ENCODE data around the gene MR1. TPM values are rescaled to one million over a fixed set of nuclear protein-coding genes. Genes with fewer than 3 reads are reported as not detected.
A peak's percentile ranks its signal among the peaks of the same experiment; 100 is the strongest.
"Not testable (repeated sequence)": the region's sequence is repeated elsewhere in the genome, so short reads cannot be mapped to it uniquely, and the experiment has no call there.

Gene MR1
- total RNA-seq, 2 experiments from 2014 or later = 7.9 to 18.3 TPM

DNA sequence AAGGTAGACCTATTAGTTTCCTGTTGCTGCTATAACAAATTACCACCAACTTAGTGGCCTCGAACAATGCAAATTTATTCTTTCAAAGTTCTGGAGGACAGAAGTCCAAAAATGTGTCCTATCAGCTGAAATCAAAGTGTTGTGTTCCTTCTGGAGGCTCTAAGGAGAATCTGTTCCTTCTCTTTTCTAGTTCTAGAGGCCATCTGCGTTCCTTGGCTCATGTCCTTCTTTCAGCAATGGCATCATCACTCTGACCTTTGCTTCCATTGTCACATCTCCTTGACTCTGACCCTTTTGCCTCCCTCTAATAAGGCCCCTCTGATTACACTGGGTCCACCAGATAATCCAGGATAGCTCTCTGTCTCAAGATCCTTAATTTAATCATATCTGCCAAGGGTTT is 1.2 kb upstream of the MR1 start:
- TF ChIP-seq, protein P1, sequence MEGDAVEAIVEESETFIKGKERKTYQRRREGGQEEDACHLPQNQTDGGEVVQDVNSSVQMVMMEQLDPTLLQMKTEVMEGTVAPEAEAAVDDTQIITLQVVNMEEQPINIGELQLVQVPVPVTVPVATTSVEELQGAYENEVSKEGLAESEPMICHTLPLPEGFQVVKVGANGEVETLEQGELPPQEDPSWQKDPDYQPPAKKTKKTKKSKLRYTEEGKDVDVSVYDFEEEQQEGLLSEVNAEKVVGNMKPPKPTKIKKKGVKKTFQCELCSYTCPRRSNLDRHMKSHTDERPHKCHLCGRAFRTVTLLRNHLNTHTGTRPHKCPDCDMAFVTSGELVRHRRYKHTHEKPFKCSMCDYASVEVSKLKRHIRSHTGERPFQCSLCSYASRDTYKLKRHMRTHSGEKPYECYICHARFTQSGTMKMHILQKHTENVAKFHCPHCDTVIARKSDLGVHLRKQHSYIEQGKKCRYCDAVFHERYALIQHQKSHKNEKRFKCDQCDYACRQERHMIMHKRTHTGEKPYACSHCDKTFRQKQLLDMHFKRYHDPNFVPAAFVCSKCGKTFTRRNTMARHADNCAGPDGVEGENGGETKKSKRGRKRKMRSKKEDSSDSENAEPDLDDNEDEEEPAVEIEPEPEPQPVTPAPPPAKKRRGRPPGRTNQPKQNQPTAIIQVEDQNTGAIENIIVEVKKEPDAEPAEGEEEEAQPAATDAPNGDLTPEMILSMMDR (conservative IDR thresholded peaks at IDR 0.05; ENCODE audit: low read length) = no peak
- TF ChIP-seq EZH2phosphoT487 (IDR thresholded peaks at IDR 0.05; ENCODE audit: borderline replicate concordance, low read depth, low read length) = no peak
- Histone ChIP-seq H3K79me2 (ENCODE audit: insufficient read depth, low read depth, low read length) (peaks cover 10% of the 10 kb centered on the region; the same call in 1 of the 2 replicates), H3K9me2 (ENCODE audit: insufficient read depth, low read length) (no peaks in the 10 kb centered on the region), H4K20me1 (ENCODE audit: insufficient read depth, low read length) (no peaks in the 10 kb centered on the region), H3K9me3 (ENCODE audit: low read length) (no peaks in the 10 kb centered on the region), H3K4me2 (ENCODE audit: low read length) (no peak overlapping the region), H3K4me3 (ENCODE audit: low read depth, low read length, poor library complexity, severe bottlenecking) (no peak overlapping the region), H3K36me3 (ENCODE audit: insufficient read depth, low read length) (no peaks in the 10 kb centered on the region), H3K27ac (ENCODE audit: low read depth, low read length, poor library complexity, severe bottlenecking) (no peak overlapping the region), H3K4me1 (ENCODE audit: insufficient read depth, low read length, poor library complexity, severe bottlenecking) (peaks cover 19% of the 10 kb centered on the region), H2AFZ (ENCODE audit: low read length) (peak overlapping the region; percentile 97)
- ChIA-PET POLR2A (interaction anchor here (0.8 to 2.2 kb wide), 7 partner anchors 8 to 58 kb away, joined by 3 to 31 read pairs (median 7); partner anchors contain the start of genes IER5 and STX6), CTCF (ENCODE audit: unreplicated experiment) (interaction anchor here (0.9 to 1.2 kb wide), 2 partner anchors 9 to 109 kb away, joined by 3 read pairs; partner anchors contain the start of gene STX6)
- DNase-seq (ENCODE audit: low spot score) = no peak
- intact Hi-C loops (cut with micrococcal nuclease; ENCODE audit: unreplicated experiment) = no loop called here
- BruUV-seq (replicated peaks) = no TSS peak

DNA sequence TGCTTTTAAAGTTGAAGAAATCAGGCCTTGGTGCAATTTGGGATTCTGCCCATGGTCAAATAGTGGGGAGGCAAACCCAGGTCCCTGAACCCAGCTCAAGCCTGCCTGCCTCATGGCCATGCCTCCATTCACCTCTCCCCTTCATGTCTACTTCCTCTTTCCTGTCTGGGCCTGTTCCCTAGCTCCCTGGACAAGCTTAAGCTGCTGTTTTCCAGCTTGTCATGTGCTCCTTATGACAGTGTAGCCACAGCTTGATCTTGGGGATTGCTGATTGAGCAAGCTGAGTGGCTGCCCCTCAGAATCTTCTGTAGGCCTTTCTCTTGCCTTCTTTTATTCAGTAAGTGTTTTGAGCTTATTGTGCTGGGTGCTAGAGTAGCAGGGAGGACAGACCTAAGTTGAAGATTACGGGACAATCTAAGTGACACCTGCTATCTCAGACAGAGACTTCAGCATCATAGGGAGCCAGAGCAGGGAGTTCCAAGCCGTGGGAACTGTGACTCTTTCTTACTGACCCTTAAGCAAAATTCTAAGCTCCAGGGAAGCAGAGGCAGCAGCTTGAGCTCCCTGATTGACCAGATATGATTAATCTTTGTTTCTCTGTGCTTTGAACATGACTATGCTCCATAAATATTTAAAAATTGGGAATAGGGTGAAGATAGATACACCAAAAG is 520 bp upstream of the MR1 start:
- peak overlapping the region; percentile 53 for H3K27ac ChIP-seq (ENCODE audit: low read depth, low read length, poor library complexity, severe bottlenecking)
- no peak for TF ChIP-seq EZH2phosphoT487 (IDR thresholded peaks at IDR 0.05; ENCODE audit: borderline replicate concordance, low read depth, low read length)
- TF ChIP-seq, protein P1 (conservative IDR thresholded peaks at IDR 0.05; ENCODE audit: low read length) = no peak
- peaks cover 19% of the 10 kb centered on the region for H3K4me1 ChIP-seq (ENCODE audit: insufficient read depth, low read length, poor library complexity, severe bottlenecking)
- H3K79me2 ChIP-seq (ENCODE audit: insufficient read depth, low read depth, low read length) = peaks cover 10% of the 10 kb centered on the region; the same call in 1 of the 2 replicates
- H2AFZ ChIP-seq (ENCODE audit: low read length) = peak overlapping the region; percentile 97
- no peaks in the 10 kb centered on the region for H3K9me2 ChIP-seq (ENCODE audit: insufficient read depth, low read length)
- peak overlapping the region; percentile 84 for H3K4me2 ChIP-seq (ENCODE audit: low read length)
- H3K36me3 ChIP-seq (ENCODE audit: insufficient read depth, low read length) = no peaks in the 10 kb centered on the region
- ChIA-PET POLR2A (interaction anchor here (0.7 to 2.2 kb wide), 16 partner anchors 8 to 534 kb away, joined by 3 to 31 read pairs (median 3); partner anchors contain the start of genes ACBD6, IER5 and STX6), CTCF (ENCODE audit: unreplicated experiment) (interaction anchor here (0.5 to 1.2 kb wide), 7 partner anchors 9 to 109 kb away, joined by 3 read pairs; partner anchors contain the start of gene STX6)
- intact Hi-C loops (cut with micrococcal nuclease; ENCODE audit: unreplicated experiment) = loop anchor here (1.0 kb wide), 1 partner anchor 401 kb away; the partner anchor contains the start of gene XPR1
- H4K20me1 ChIP-seq (ENCODE audit: insufficient read depth, low read length) = no peaks in the 10 kb centered on the region
- H3K4me3 ChIP-seq (ENCODE audit: low read depth, low read length, poor library complexity, severe bottlenecking) = peak overlapping the region; percentile 81
- peak; percentile 63 for DNase-seq (ENCODE audit: low spot score)
- H3K9me3 ChIP-seq (ENCODE audit: low read length) = no peaks in the 10 kb centered on the region
- BruUV-seq (replicated peaks) = TSS peak; percentile 88

DNA sequence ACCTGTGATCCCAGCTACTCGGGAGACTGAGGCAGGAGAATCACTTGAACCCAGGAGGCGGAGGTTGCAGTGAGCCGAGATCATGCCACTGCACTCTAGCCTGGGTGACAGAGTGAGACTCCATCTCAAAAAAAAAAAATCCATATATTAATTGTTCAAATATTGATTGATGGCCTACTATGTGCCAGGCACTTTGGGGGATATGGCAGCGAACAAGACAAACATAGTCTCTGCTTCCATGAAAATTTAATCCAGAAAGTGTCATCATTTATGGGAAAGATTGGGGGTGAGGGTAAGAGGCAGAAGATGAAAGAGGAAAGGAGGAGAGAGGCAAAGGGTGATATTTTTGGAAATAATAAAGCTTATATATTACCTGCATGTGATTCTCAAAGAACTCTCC is 1.4 kb downstream of the MR1 start:
- H3K9me2 ChIP-seq (ENCODE audit: insufficient read depth, low read length); H3K9me3 ChIP-seq (ENCODE audit: low read length); DNase-seq (ENCODE audit: low spot score); H3K79me2 ChIP-seq (ENCODE audit: insufficient read depth, low read depth, low read length); CTCF ChIA-PET (ENCODE audit: unreplicated experiment); H3K4me2 ChIP-seq (ENCODE audit: low read length); H3K36me3 ChIP-seq (ENCODE audit: insufficient read depth, low read length); POLR2A ChIA-PET; H2AFZ ChIP-seq (ENCODE audit: low read length); H4K20me1 ChIP-seq (ENCODE audit: insufficient read depth, low read length); H3K27ac ChIP-seq (ENCODE audit: low read depth, low read length, poor library complexity, severe bottlenecking); BruUV-seq (replicated peaks); H3K4me3 ChIP-seq (ENCODE audit: low read depth, low read length, poor library complexity, severe bottlenecking): not testable (repeated sequence)
- peaks cover 19% of the 10 kb centered on the region for H3K4me1 ChIP-seq (ENCODE audit: insufficient read depth, low read length, poor library complexity, severe bottlenecking)
- intact Hi-C loops (cut with micrococcal nuclease; ENCODE audit: unreplicated experiment) = loop anchor here (5.0 kb wide), 1 partner anchor 52 kb away; the partner anchor contains the start of gene IER5
